ENCODE results near the gene DCDC1. TPM values are rescaled to one million over a fixed set of nuclear protein-coding genes. Genes with fewer than 3 reads are reported as not detected.

The DCDC1 gene
- total RNA-seq, 1 donor = 0.18 TPM

DNA sequence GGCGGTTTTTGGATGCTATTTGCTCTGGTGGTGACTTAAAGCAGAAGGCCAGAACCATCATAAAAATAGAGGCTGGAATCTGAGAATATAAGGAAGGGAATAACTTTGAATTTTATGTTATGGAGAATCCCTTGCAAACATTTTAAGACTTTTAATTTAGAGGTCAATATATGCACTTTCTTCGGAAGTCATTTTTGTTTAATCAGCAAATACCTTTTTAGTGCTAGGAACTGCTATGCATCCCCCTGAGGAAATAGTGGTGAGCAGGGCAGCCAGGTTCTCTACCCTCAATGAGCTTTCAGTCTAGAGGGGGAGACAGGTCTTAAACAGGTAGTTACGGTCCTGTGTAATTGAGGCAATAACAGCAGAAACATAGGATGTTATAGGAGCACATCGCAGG is 516.9 kb downstream of the DCDC1 start:
- no peak overlapping the region for H3K4me3 ChIP-seq (ENCODE audit: low read depth, low read length)
- no peak for DNase-seq (ENCODE audit: low read depth)
- TF ChIP-seq, protein P1, sequence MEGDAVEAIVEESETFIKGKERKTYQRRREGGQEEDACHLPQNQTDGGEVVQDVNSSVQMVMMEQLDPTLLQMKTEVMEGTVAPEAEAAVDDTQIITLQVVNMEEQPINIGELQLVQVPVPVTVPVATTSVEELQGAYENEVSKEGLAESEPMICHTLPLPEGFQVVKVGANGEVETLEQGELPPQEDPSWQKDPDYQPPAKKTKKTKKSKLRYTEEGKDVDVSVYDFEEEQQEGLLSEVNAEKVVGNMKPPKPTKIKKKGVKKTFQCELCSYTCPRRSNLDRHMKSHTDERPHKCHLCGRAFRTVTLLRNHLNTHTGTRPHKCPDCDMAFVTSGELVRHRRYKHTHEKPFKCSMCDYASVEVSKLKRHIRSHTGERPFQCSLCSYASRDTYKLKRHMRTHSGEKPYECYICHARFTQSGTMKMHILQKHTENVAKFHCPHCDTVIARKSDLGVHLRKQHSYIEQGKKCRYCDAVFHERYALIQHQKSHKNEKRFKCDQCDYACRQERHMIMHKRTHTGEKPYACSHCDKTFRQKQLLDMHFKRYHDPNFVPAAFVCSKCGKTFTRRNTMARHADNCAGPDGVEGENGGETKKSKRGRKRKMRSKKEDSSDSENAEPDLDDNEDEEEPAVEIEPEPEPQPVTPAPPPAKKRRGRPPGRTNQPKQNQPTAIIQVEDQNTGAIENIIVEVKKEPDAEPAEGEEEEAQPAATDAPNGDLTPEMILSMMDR (IDR thresholded peaks at IDR 0.05; ENCODE audit: insufficient read depth, low read length) = no peak

DNA sequence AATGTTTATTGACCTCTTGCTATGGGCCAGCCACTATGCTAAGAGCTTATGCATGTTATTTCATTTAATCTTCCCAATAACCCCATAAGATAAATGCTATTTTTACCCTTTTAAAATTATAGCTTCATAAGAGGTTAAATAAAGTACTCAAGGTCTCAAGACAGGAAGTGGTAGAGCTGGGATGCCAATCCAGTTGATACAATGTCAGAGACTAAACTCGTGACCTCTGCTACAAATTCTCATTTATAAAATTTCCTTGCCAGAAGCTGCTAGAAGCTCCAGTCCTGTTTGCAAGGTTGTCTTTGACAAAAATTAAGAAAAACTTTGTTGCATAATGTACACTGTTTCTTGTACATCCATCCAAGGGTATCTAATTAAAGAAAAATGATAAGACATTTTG is 517.4 kb downstream of the DCDC1 start:
- TF ChIP-seq, protein P1 (IDR thresholded peaks at IDR 0.05; ENCODE audit: insufficient read depth, low read length) = no peak
- no peak overlapping the region for H3K4me3 ChIP-seq (ENCODE audit: low read depth, low read length)
- no peak for DNase-seq (ENCODE audit: low read depth)

DNA sequence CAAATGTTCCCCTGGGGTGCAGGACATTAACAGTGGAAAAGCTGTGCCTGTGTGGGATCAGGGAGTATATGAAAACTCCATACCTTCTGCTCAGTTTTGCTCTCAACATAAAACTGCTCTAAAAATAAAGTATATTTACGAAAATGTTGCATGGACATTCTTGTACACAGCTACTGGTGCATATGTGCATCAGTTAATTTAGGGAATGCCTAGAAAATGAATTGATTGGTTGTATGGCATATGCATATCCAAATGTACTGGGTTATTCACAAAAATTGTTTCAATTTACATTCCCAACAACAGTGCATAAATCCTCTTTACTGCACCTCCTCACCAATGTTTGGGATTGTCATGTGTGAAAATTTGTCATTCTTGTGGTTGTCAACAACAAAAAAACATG is 532.3 kb downstream of the DCDC1 start:
- H3K4me3 ChIP-seq (ENCODE audit: low read depth, low read length) = no peak overlapping the region
- TF ChIP-seq, protein P1 (IDR thresholded peaks at IDR 0.05; ENCODE audit: insufficient read depth, low read length) = no peak
- no peak for DNase-seq (ENCODE audit: low read depth)

DNA sequence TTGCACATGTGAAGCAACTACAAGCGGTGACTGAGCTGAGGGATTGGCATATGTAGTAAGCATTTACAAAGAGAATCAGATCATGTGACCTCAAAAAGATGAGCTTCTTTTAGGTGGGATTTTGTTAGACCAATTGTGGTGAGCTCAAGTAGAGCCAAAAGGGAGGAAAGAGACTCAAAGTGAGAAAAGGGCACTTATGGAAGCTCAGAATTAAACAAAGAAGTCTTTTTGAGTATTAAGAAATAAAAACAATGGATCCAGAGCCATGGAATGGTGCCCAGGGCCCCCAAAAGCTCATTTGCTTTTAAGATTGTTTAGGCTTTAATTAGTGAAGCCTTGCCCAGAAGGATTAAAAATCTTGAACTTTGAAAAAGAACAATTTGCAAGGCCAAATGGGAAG is 536.7 kb downstream of the DCDC1 start:
- TF ChIP-seq, protein P1 (IDR thresholded peaks at IDR 0.05; ENCODE audit: insufficient read depth, low read length) = no peak
- H3K4me3 ChIP-seq (ENCODE audit: low read depth, low read length) = no peak overlapping the region
- no peak for DNase-seq (ENCODE audit: low read depth)

DNA sequence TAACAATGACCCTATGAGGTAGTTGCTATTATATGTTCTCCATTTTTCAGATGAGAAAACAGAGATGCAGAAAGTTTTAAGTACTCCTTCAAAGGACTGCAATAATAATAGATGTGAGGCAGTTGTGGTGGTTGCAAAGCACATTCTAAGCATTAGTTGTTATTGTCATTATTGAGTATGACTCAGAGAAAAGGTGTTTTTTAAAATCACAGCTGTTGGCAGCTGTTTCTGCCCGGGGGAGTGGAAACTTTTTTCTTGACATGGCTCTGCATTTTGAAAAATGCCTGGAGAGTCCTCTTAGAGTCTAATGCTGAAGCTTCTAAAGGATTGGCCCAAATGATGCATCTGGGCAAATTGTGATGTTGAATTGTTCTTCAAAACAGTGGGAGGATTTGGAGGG is 538.9 kb downstream of the DCDC1 start:
- DNase-seq (ENCODE audit: low read depth) = no peak
- TF ChIP-seq, protein P1 (IDR thresholded peaks at IDR 0.05; ENCODE audit: insufficient read depth, low read length) = no peak
- no peak overlapping the region for H3K4me3 ChIP-seq (ENCODE audit: low read depth, low read length)

DNA sequence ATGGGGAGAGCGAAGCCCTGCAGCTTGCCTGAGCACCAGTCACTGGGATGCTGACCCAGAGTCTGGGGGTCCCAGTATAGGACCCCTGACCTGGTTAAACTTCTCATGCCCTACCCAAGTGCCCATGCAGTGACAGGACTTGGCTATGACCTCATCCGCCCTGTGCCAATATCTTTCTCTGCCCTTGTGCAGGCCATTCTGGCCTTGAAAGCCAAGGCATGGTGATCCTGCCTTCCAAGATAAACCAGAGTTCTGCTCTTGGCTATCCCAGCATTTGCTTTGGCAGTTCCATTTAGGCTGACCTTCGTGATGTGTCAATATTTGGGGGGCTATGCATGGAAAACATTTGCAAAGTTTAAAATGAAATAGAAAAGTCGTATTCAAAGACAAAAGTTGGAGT is 542.6 kb downstream of the DCDC1 start:
- no peak overlapping the region for H3K4me3 ChIP-seq (ENCODE audit: low read depth, low read length)
- DNase-seq (ENCODE audit: low read depth) = no peak
- TF ChIP-seq, protein P1 (IDR thresholded peaks at IDR 0.05; ENCODE audit: insufficient read depth, low read length) = no peak

DNA sequence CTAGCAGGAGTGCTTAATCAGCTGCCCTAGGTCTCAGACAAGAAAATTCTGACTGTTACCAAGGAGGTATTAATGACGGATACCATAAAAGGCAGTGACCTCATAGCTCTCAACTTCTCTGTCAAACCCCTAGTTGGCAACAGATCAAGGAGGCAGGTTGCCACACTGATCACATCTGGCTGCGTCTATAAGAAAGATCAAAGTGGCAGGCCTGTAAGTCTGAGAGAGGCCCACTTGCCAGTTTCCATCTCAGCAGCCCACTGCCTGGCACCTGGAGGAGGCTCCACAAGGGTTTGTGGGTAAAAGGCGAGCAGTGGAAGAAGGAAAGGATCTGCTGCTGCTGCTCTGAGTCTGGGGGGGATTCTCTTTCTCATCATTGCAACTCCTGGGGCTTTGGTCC is 543.8 kb downstream of the DCDC1 start:
- no peak for DNase-seq (ENCODE audit: low read depth)
- TF ChIP-seq, protein P1 (IDR thresholded peaks at IDR 0.05; ENCODE audit: insufficient read depth, low read length) = no peak
- no peak overlapping the region for H3K4me3 ChIP-seq (ENCODE audit: low read depth, low read length)
